Measurements from ENCODE around the gene CHST13.
A peak's percentile ranks its signal among the peaks of the same experiment; 100 is the strongest.

The CHST13 gene

GRCh38 chr3:126523745-126524428 lies at the start of gene CHST13:
TSS of gene CHST13 (plus strand) at chr3:126524155. CDS start at chr3:126524333, 178 bp downstream.
- Histone ChIP-seq H2AFZ (ENCODE audit: low read depth, low read length) (no peak within 1 kb of the TSS), H3K4me3 (ENCODE audit: low read depth in 1 of 2, low read length in 2 of 2) (no peak within 1 kb of the TSS), H3K27ac (ENCODE audit: low read length) (no peak within 1 kb of the TSS), H4K20me1 (ENCODE audit: insufficient read depth, low read length) (no peaks in the 10 kb centered on the region), H3K4me2 (ENCODE audit: insufficient read depth, low read length) (no peak within 1 kb of the TSS), H3K4me1 (ENCODE audit: insufficient read depth, low read length) (peaks cover 4% of the 10 kb centered on the region), H3K36me3 (ENCODE audit: insufficient read depth, low read length) (no peaks in the 10 kb centered on the region), H3K9me3 (ENCODE audit: insufficient read depth, low read length, severe bottlenecking) (no peaks in the 10 kb centered on the region), H3K79me2 (ENCODE audit: insufficient read depth, low read length) (no peaks in the 10 kb centered on the region), H3K9ac (ENCODE audit: low read depth, low read length) (no peak within 1 kb of the TSS), H3K27me3 (ENCODE audit: insufficient read depth, low read length, poor library complexity) (no peaks in the 10 kb centered on the region)
- DNase-seq (no peak), ATAC-seq (ENCODE audit: insufficient read depth, low read depth) (no peak)
- no peak for TF ChIP-seq CTCF (IDR thresholded peaks at IDR 0.05; ENCODE audit: borderline replicate concordance, extremely low read depth, low read length, poor library complexity, severe bottlenecking)
- no peak for TF ChIP-seq EZH2 (IDR thresholded peaks at IDR 0.05; ENCODE audit: borderline replicate concordance, low read depth, low read length, severe bottlenecking)

GRCh38 chr3:126474498-126475412 lies 49.2 kb upstream of the CHST13 start:
- Histone ChIP-seq H2AFZ (ENCODE audit: low read depth, low read length) (peak overlapping the region; percentile 80; the same call in 1 of the 2 replicates), H3K27ac (ENCODE audit: low read length) (peak overlapping the region; percentile 78), H3K4me3 (ENCODE audit: low read depth in 1 of 2, low read length in 2 of 2) (peak overlapping the region; percentile 84 to 96), H4K20me1 (ENCODE audit: insufficient read depth, low read length) (peaks cover 52% of the 10 kb centered on the region), H3K36me3 (ENCODE audit: insufficient read depth, low read length) (peaks cover 47% of the 10 kb centered on the region), H3K9me3 (ENCODE audit: insufficient read depth, low read length, severe bottlenecking) (no peaks in the 10 kb centered on the region), H3K27me3 (ENCODE audit: insufficient read depth, low read length, poor library complexity) (no peaks in the 10 kb centered on the region), H3K4me1 (ENCODE audit: insufficient read depth, low read length) (peaks cover 46% of the 10 kb centered on the region), H3K4me2 (ENCODE audit: insufficient read depth, low read length) (peak overlapping the region; percentile 89), H3K9ac (ENCODE audit: low read depth, low read length) (peak overlapping the region; percentile 90), H3K79me2 (ENCODE audit: insufficient read depth, low read length) (peaks cover 56% of the 10 kb centered on the region)
- no peak for TF ChIP-seq EZH2 (IDR thresholded peaks at IDR 0.05; ENCODE audit: borderline replicate concordance, low read depth, low read length, severe bottlenecking)
- DNase-seq = peak; percentile 42
- peak; percentile 32 for ATAC-seq (ENCODE audit: insufficient read depth, low read depth)

GRCh38 chr3:126475413-126476114 lies 48.4 kb upstream of the CHST13 start, which contains the start of gene ZXDC:
TSS of gene ZXDC (minus strand) at chr3:126475891. CDS start at chr3:126475865, 26 bp downstream.
- Histone ChIP-seq H3K27me3 (ENCODE audit: insufficient read depth, low read length, poor library complexity) (no peaks in the 10 kb centered on the region), H3K9ac (ENCODE audit: low read depth, low read length) (peak within 1 kb of the TSS; percentile 90), H3K79me2 (ENCODE audit: insufficient read depth, low read length) (peaks cover 48% of the 10 kb centered on the region), H3K4me3 (ENCODE audit: low read depth in 1 of 2, low read length in 2 of 2) (peak within 1 kb of the TSS; percentile 84 to 96), H3K36me3 (ENCODE audit: insufficient read depth, low read length) (peaks cover 39% of the 10 kb centered on the region), H3K4me2 (ENCODE audit: insufficient read depth, low read length) (peak within 1 kb of the TSS; percentile 89), H3K4me1 (ENCODE audit: insufficient read depth, low read length) (peaks cover 42% of the 10 kb centered on the region), H3K9me3 (ENCODE audit: insufficient read depth, low read length, severe bottlenecking) (no peaks in the 10 kb centered on the region), H4K20me1 (ENCODE audit: insufficient read depth, low read length) (peaks cover 44% of the 10 kb centered on the region), H2AFZ (ENCODE audit: low read depth, low read length) (peak within 1 kb of the TSS; percentile 83), H3K27ac (ENCODE audit: low read length) (peak within 1 kb of the TSS; percentile 78)
- TF ChIP-seq EZH2 (IDR thresholded peaks at IDR 0.05; ENCODE audit: borderline replicate concordance, low read depth, low read length, severe bottlenecking) = no peak
- peak; percentile 58 for TF ChIP-seq CTCF (IDR thresholded peaks at IDR 0.05; ENCODE audit: borderline replicate concordance, extremely low read depth, low read length, poor library complexity, severe bottlenecking)
- peak; percentile 84 for ATAC-seq (ENCODE audit: insufficient read depth, low read depth)
- peak; percentile 89 for DNase-seq
